ENCODE measurements around the gene IL17C. TPM values are rescaled to one million over a fixed set of nuclear protein-coding genes. Genes with fewer than 3 reads are reported as not detected.
A peak's percentile ranks its signal among the peaks of the same experiment; 100 is the strongest.

The IL17C gene
- total and polyA plus RNA-seq, 2 of the 8 experiments (the other 6 are each of a cell fraction or from before 2014, with no cell fraction given), result 1.1 to 1.9 TPM

DNA sequence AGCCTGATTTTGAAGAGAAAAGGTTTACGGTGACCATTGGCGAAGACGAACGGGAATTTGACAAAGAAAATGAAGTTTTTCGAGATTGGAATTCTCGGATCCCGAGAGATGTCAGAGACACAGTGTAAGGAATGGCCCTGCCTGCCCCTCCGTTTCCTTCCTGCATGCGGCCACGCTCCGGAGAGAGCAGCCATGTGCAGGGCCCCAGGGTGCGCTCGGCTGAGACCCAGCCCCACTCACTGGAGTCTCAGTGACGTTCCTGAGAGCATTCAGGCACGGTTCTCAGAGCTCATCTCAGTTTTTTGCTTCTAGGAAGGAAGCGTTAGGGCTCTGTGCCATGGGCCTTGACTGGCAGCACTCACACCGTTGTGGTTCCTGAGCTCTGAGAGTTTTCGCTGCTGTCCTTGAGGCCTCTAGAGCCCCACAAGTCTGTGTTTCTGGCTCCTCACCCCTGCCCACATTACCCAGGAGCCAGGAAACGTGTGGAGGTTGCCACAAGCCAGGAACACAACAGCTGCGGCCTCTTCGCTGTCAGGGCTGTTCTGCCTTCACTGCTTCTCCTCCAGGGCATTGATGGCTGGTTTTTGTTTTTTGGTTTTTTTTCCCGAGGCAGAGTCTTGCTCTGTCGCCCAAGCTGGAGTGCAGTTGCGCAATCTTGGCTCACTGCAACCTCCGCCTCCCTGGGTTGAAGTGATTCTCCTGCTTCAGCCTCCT lies 38.4 kb upstream of the IL17C start:
- Histone ChIP-seq H3K23ac (ENCODE audit: insufficient read length) (no peak overlapping the region), H4K8ac (ENCODE audit: extremely low read depth, insufficient read depth, low read length) (no peak overlapping the region), H3K27me3 (replicated peaks in 1 of 4; ENCODE audit: control insufficient read depth in 3 of 4, extremely low read depth in 1 of 4, insufficient read depth in 3 of 4, low read length in 3 of 4) (no peaks in the 10 kb centered on the region), H2AK5ac (ENCODE audit: low read depth, low read length) (no peak overlapping the region), H3K56ac (replicated peaks; ENCODE audit: insufficient read length, low read depth, low read length) (no peak overlapping the region), H3K18ac (ENCODE audit: extremely low read depth, low read length) (no peak overlapping the region), H4K20me1 (replicated peaks in 1 of 2; ENCODE audit: control insufficient read depth in 1 of 2, insufficient read depth in 2 of 2, low read length in 2 of 2) (peaks cover 6 to 15% of the 10 kb centered on the region in 2 experiments), H3K9me3 (ENCODE audit: insufficient read depth in 2 of 2, low read depth in 1 of 2, low read length in 1 of 2) (no peaks in the 10 kb centered on the region), H3K4ac (replicated peaks; ENCODE audit: insufficient read length, low read depth, low read length) (no peak overlapping the region), H3K9ac (replicated peaks in 1 of 4; ENCODE audit: extremely low read depth in 1 of 4, low read depth in 3 of 4, low read length in 3 of 4) (no peak overlapping the region), H2BK20ac (ENCODE audit: low read length) (no peak overlapping the region), H3K14ac (ENCODE audit: insufficient read length) (no peak overlapping the region), H2AFZ (ENCODE audit: low read length) (no peak overlapping the region), H2BK15ac (ENCODE audit: low read length) (no peak overlapping the region), H3K4me3 (ENCODE audit: extremely low read depth in 1 of 4, insufficient read depth in 2 of 4, low read depth in 3 of 4, low read length in 4 of 4) (no peak overlapping the region), H3K27ac (ENCODE audit: low read depth, low read length) (no peak overlapping the region), H3K79me2 (ENCODE audit: control insufficient read depth in 1 of 2, insufficient read depth in 2 of 2, low read length in 2 of 2) (peaks cover 0 to 5% of the 10 kb centered on the region in 2 experiments; a peak in 1 of 4 replicates), H2BK12ac (ENCODE audit: low read depth, low read length) (no peak overlapping the region), H2BK5ac (ENCODE audit: low read depth, low read length) (no peak overlapping the region; the same call in 1 of the 2 replicates), H2BK120ac (replicated peaks; ENCODE audit: low read depth, low read length) (no peak overlapping the region), H3K4me2 (ENCODE audit: insufficient read depth in 1 of 2, low read depth in 2 of 2, low read length in 2 of 2) (no peak overlapping the region), H4K91ac (replicated peaks; ENCODE audit: insufficient read length, low read length) (no peak overlapping the region), H3K36me3 (ENCODE audit: control insufficient read depth in 2 of 4, insufficient read depth in 4 of 4, low read length in 3 of 4) (peaks cover 15 to 37% (median 32%) of the 10 kb centered on the region in 4 experiments), H3K79me1 (ENCODE audit: low read depth, low read length) (peaks cover 3% of the 10 kb centered on the region; the same call in 1 of the 2 replicates), H4K5ac (ENCODE audit: insufficient read length, low read depth, low read length) (no peak overlapping the region), H3K23me2 (ENCODE audit: low read depth, low read length) (no peaks in the 10 kb centered on the region), H3K4me1 (replicated peaks in 1 of 4; ENCODE audit: control insufficient read depth in 3 of 4, insufficient read depth in 4 of 4, low read length in 3 of 4) (peaks cover 0 to 3% (median 0%) of the 10 kb centered on the region in 4 experiments; a peak in 3 of 7 replicates)
- FAIRE-seq (no peak), DNase-seq (ENCODE audit: low read depth in 1 of 2, low spot score in 2 of 2) (no peak)
- 92% methylated on average over 25 of the region's 25 CpGs; no CpG with 5 or more reads in 1 of the 2 experiments for WGBS, 2 experiments (ENCODE audit: extremely low coverage in 1 of 2, insufficient coverage in 1 of 2, insufficient read length in 1 of 2, insufficient replicate concordance in 2 of 2, low coverage in 1 of 2, low lambda C conversion rate in 2 of 2, missing lambda C conversion rate in 1 of 2)
- CTCF ChIA-PET (ENCODE audit: partially characterized antibody), result interaction anchor here (0.9 to 3.3 kb wide), 4 partner anchors 10 to 32 kb away, joined by 3 to 17 read pairs (median 4); no protein-coding TSS in a partner anchor
- POLR2A ChIA-PET (ENCODE audit: partially characterized antibody), result interaction anchor here (0.8 to 1.5 kb wide), 4 partner anchors 9 to 42 kb away, joined by 3 to 5 read pairs (median 4); partner anchors contain the start of gene IL17C
- TF ChIP-seq, protein P1, sequence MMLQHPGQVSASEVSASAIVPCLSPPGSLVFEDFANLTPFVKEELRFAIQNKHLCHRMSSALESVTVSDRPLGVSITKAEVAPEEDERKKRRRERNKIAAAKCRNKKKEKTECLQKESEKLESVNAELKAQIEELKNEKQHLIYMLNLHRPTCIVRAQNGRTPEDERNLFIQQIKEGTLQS (IDR thresholded peaks at IDR 0.05; ENCODE audit: insufficient read depth, low read depth, low read length), result no peak
- no peak for TF ChIP-seq CTBP2 (IDR thresholded peaks at IDR 0.05; ENCODE audit: borderline replicate concordance, insufficient read depth, insufficient read length, low read length)
- TF ChIP-seq NANOG (IDR thresholded peaks at IDR 0.05; ENCODE audit: insufficient read depth, low read depth, low read length, poor library complexity, severe bottlenecking), result no peak
- peak; percentile 93 for TF ChIP-seq CEBPB (IDR thresholded peaks at IDR 0.05; ENCODE audit: low read depth, low read length)

All from H1 (cell line).